Loucy (cell line): Measurements from ENCODE around the gene MDFI.

Experiments used
- H2AFZ ChIP-seq: fragments of 200-600 bp; sonication (generic); 2 replicates; pipeline ENCODE4 v1.6.0; 2016; ENCODE audit warnings: antibody characterized with exemption, mild to moderate bottlenecking, low read length, moderate library complexity
- H3F3A ChIP-seq: fragments of 200-600 bp; 2 replicates; pipeline ENCODE4 v1.6.0; 2016; ENCODE audit warnings: antibody characterized with exemption, low read depth, mild to moderate bottlenecking
- H3K27me3 ChIP-seq: fragments of 200-600 bp; sonication (generic); 2 replicates; pipeline ENCODE4 v1.6.1; 2014; ENCODE audit warnings: low read length, mild to moderate bottlenecking; ENCODE audit not compliant: insufficient read depth, poor library complexity, severe bottlenecking
- H3K36me3 ChIP-seq: fragments of 200-600 bp; sonication (generic); 2 replicates; pipeline ENCODE4 v1.6.1; 2016; ENCODE audit warnings: low read length; ENCODE audit not compliant: insufficient read depth
- H3K4me1 ChIP-seq: fragments of 200-600 bp; sonication (generic); 2 replicates; pipeline ENCODE4 v1.5.1; 2014; ENCODE audit warnings: low read length, mild to moderate bottlenecking; ENCODE audit not compliant: insufficient read depth, poor library complexity, severe bottlenecking
- H3K4me2 ChIP-seq: fragments of 200-600 bp; sonication (generic); 2 replicates; pipeline ENCODE4 v1.6.0; 2014; ENCODE audit warnings: antibody characterized with exemption, low read length, low read depth, mild to moderate bottlenecking; ENCODE audit not compliant: poor library complexity, severe bottlenecking
- H3K4me3 ChIP-seq: fragments of 200-600 bp; sonication (generic); 2 replicates; pipeline ENCODE4 v1.5.1; 2014; ENCODE audit warnings: low read length, mild to moderate bottlenecking, mixed read lengths; ENCODE audit not compliant: poor library complexity, severe bottlenecking
- H3K79me2 ChIP-seq: fragments of 200-600 bp; sonication (generic); 2 replicates; pipeline ENCODE4 v1.6.1; 2014; ENCODE audit warnings: low read length; ENCODE audit not compliant: insufficient read depth
- H3K9ac ChIP-seq: fragments of 200-600 bp; sonication (generic); 2 replicates; pipeline ENCODE4 v1.6.0; 2014; ENCODE audit warnings: mild to moderate bottlenecking, low read depth, low read length, moderate library complexity; ENCODE audit not compliant: poor library complexity, severe bottlenecking
- H3K9me2 ChIP-seq: fragments of 200-600 bp; sonication (generic); replicated peaks from 2 replicates; pipeline ENCODE4 v1.6.1; 2016; ENCODE audit warnings: low read depth, low read length, mixed read lengths
- H3K9me3 ChIP-seq: fragments of 200-600 bp; sonication (generic); 2 replicates; pipeline ENCODE4 v1.6.1; 2014; ENCODE audit warnings: mild to moderate bottlenecking, antibody characterized with exemption, low read length, low read depth; ENCODE audit not compliant: insufficient read depth
- H4K20me1 ChIP-seq: fragments of 200-600 bp; sonication (generic); 2 replicates; pipeline ENCODE4 v1.6.0; 2014; ENCODE audit warnings: antibody characterized with exemption, low read length, mild to moderate bottlenecking; ENCODE audit not compliant: insufficient read depth, poor library complexity, severe bottlenecking
- EZH2phosphoT487 ChIP-seq: fragments of 200-600 bp; IDR thresholded peaks from 2 replicates; pipeline ENCODE4 v1.6.1; 2018; ENCODE audit warnings: antibody characterized with exemption, mild to moderate bottlenecking, moderate library complexity, borderline replicate concordance
- TF ChIP-seq, protein P1 (sequence below): fragments of 200-600 bp; sonication (generic); conservative IDR thresholded peaks from 2 replicates; pipeline ENCODE4 v1.5.1; 2014; ENCODE audit warnings: mild to moderate bottlenecking, antibody characterized with exemption, low read length

Gene MDFI

DNA sequence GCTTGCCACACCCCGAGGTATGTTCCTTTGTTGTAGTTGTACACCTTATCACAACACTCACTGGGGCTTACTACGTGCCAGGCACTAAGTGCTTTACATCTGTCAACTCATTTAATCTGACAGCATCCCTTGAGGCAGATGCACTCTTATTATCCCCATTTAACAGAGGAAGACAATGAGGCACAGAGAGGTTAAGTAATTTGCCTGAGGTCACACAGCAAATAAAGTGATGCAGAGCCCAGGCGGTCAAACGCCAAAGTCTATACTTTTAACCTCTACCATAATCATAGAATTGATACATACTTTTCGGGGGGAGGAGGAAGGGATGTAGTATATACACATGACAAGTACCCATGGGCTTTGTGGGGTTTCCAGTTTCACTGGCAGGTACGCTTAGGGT, 37.7 kb downstream of the MDFI start:
- Histone ChIP-seq H3K79me2 (no peaks in the 10 kb centered on the region), H3K9me3 (no peaks in the 10 kb centered on the region), H3K36me3 (no peaks in the 10 kb centered on the region), H2AFZ (no peak overlapping the region), H3K9me2 (no peaks in the 10 kb centered on the region), H3F3A (no peaks in the 10 kb centered on the region), H3K9ac (no peak overlapping the region), H4K20me1 (no peaks in the 10 kb centered on the region), H3K27me3 (no peaks in the 10 kb centered on the region), H3K4me3 (no peak overlapping the region), H3K4me1 (peaks cover 18% of the 10 kb centered on the region), H3K4me2 (no peak overlapping the region)
- TF ChIP-seq EZH2phosphoT487, result no peak

DNA sequence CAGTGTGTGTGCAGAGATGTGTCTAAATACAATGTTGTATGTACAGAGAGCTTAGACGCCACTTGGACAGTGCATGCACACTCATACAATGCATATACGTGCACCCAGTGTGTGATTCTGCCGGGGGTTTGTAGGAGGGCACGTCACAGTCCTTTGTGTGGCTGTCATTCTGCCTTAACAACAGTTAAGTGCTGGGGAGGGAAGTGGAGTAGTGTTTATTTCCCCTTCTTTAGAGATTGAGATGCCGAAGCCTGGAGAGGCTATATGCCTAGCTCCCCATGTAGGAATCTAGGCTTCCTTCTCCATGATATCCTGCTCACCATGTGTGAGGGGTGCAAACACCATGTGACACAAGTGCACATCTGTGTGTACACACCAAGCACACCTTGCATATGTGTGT, 38.2 kb downstream of the MDFI start:
- Histone ChIP-seq H2AFZ (no peak overlapping the region), H3K27me3 (no peaks in the 10 kb centered on the region), H3K4me3 (no peak overlapping the region), H3K9me3 (no peaks in the 10 kb centered on the region), H3K4me1 (peaks cover 17% of the 10 kb centered on the region), H3K4me2 (no peak overlapping the region), H3F3A (no peaks in the 10 kb centered on the region), H3K9me2 (no peaks in the 10 kb centered on the region), H3K36me3 (no peaks in the 10 kb centered on the region), H3K79me2 (no peaks in the 10 kb centered on the region), H4K20me1 (no peaks in the 10 kb centered on the region), H3K9ac (no peak overlapping the region)
- TF ChIP-seq EZH2phosphoT487, result no peak
- TF ChIP-seq, protein P1, sequence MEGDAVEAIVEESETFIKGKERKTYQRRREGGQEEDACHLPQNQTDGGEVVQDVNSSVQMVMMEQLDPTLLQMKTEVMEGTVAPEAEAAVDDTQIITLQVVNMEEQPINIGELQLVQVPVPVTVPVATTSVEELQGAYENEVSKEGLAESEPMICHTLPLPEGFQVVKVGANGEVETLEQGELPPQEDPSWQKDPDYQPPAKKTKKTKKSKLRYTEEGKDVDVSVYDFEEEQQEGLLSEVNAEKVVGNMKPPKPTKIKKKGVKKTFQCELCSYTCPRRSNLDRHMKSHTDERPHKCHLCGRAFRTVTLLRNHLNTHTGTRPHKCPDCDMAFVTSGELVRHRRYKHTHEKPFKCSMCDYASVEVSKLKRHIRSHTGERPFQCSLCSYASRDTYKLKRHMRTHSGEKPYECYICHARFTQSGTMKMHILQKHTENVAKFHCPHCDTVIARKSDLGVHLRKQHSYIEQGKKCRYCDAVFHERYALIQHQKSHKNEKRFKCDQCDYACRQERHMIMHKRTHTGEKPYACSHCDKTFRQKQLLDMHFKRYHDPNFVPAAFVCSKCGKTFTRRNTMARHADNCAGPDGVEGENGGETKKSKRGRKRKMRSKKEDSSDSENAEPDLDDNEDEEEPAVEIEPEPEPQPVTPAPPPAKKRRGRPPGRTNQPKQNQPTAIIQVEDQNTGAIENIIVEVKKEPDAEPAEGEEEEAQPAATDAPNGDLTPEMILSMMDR, result no peak

DNA sequence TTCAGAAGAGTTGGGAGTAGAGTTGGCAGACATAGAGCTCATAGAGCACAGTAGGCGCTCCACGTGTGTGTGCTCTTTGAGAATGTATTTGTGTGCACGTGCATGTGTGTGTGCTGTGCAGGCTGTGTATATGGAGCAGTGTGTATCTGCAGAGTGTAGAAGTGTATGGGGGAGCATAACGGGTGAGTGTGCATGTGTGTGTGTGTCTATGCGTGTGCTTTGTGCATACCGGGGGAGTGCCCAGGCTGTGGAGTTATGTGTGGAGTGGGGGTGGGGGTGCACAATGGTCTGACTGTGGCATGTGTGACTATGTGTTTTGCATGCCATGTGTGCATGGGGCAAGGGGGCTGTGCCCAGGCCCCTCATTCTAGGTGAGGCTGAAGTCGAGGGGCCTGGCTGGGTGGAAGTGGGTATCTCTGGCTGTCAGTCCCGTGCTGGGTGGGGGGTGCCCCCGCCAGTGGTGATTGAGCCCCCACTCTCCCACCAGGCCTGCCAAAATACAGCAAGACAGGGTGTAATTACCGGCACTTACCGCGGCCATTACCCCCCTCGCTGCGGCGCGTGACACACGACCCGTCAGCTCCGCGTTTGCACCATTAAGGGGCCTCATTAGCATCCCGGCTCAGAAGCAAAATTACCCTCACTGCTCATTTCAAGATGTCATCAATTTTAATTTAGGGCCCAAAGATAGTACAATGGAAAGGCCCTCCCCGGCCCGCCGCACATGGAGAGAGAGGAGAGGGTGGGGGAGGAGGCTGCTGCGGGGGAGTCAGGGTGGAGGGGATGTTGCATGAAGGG, 39.1 kb downstream of the MDFI start:
- no peak overlapping the region for H3K4me3 ChIP-seq
- no peak overlapping the region for H3K4me2 ChIP-seq
- H3K4me1 ChIP-seq, result peaks cover 11% of the 10 kb centered on the region
- H3K79me2 ChIP-seq, result no peaks in the 10 kb centered on the region
- H3K9me3 ChIP-seq, result no peaks in the 10 kb centered on the region
- H3F3A ChIP-seq, result no peaks in the 10 kb centered on the region
- H2AFZ ChIP-seq, result no peak overlapping the region
- H3K27me3 ChIP-seq, result no peaks in the 10 kb centered on the region
- H3K9me2 ChIP-seq, result no peaks in the 10 kb centered on the region
- no peak overlapping the region for H3K9ac ChIP-seq
- H3K36me3 ChIP-seq, result no peaks in the 10 kb centered on the region
- H4K20me1 ChIP-seq, result no peaks in the 10 kb centered on the region
- TF ChIP-seq, protein P1, result no peak
- TF ChIP-seq EZH2phosphoT487, result no peak

DNA sequence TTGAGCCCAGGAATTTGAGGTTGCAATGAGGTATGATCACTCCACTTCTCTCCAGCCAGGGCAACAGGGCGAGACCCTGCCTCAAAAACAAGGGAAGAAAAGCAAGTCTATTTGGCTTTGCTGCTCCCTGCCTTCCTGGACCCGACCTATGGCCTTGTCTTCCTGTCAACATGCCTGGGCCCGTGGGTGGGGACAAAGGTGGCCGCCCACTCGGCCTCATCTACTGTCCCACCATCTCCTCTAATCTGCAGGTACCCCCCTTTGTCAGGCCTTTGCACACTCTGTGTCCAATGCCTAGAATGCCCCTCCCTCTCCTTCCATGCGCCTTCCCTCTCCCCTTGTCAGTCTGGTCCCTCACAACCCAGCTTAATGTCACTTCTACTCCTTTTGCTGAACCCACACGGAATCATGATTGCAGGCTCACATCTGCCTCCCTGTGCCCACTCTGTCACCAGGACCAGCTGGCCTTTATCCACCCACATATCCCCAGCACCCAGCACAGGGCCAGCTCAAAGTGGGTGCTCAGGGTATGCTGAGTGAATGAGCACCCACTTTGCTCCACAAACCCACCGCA, 40.3 kb downstream of the MDFI start:
- no peak for TF ChIP-seq EZH2phosphoT487
- TF ChIP-seq, protein P1, result no peak
- peaks cover 10% of the 10 kb centered on the region for H3K4me1 ChIP-seq
- no peaks in the 10 kb centered on the region for H3K27me3 ChIP-seq

More for the DNA sequence above, 40.3 kb downstream of the MDFI start:
- Histone ChIP-seq H3K9ac (no peak overlapping the region), H3K79me2 (no peaks in the 10 kb centered on the region), H3K9me3 (no peaks in the 10 kb centered on the region), H3F3A (no peaks in the 10 kb centered on the region), H3K9me2 (no peaks in the 10 kb centered on the region), H2AFZ (no peak overlapping the region), H3K4me3 (no peak overlapping the region), H3K4me2 (no peak overlapping the region), H4K20me1 (no peaks in the 10 kb centered on the region), H3K36me3 (no peaks in the 10 kb centered on the region)
